ENCODE results near the gene OTOS.

OTOS gene

DNA sequence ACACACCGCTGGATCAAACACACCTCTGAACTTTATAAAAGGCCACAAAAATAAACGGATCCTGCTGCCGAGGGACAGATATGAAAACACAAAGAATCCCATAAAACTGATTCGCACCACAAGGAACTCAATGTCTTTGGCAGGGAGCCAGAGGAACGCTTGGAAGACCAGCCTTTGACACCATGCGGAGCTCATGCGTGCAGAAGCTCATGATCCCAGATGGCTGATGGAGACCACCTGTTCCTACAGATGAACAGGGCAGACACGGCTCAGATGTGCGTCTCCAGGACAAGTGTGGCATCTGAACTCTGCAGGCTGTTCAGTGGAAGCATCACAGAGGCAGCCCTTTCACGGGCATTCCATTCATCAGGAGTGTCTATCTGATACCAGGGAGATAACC, 29.2 kb downstream of the OTOS start:
- no peak for FAIRE-seq

DNA sequence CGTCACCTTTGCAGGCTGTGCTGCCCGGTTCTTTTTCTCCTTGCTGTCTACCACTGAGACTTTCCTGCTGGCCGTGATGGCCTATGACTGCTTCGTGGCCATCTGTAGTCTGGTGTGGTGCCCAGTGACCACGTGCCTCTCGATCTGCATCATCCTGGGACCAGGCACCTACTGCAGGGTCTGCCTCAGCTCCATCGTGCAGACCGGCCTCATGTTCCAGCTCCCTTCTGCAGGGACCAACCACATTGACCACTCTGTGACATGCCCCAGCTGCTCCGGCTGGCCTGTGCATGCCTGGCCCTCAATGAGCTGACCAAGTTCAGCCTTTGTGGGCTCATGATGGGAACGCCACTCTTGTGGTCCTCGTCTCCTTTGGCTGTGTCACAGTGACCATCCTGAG, 31.1 kb downstream of the OTOS start:
- FAIRE-seq, result no peak

DNA sequence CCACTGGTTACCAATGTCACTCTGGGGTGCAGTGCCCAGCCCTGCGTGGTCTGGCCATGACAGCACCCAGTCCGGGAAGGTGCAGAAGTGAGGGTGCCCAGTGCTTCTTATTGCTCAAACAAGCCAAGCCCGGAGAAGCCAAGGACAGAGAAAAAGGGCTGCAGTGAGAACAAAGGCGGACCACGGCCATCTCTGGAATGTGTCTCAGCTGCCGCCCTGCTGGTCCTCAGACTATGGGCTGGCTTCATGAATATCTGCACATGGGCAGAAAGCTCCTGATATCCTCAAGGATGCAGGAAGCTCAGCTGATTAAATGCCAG, 33.0 kb downstream of the OTOS start:
- no peak for FAIRE-seq

GRCh38 chr2:240106765-240107476, 33.5 kb downstream of the OTOS start:
- FAIRE-seq, result no peak

DNA sequence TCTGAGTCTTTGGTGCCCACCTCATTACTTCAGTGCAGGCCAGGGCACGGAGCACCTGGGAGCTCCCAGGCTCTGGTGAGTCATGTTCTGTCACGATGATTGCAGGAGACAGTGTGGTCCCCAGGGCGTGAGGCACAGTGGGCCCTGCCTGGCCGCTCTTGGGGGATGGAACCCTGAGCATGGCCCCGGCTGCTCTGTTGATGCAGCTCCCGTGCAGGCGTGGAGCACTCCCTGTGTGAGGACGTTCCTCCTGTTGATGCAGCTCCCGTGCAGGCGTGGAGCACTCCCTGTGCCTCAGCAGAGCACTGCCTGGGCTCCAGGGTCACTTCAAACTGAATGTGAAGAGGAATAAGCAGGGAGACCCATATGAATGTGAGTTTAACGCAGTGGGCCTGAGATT, 34.5 kb downstream of the OTOS start:
- no peak for FAIRE-seq

GRCh38 chr2:240103136-240103535, 37.3 kb downstream of the OTOS start:
- FAIRE-seq, result no peak

DNA sequence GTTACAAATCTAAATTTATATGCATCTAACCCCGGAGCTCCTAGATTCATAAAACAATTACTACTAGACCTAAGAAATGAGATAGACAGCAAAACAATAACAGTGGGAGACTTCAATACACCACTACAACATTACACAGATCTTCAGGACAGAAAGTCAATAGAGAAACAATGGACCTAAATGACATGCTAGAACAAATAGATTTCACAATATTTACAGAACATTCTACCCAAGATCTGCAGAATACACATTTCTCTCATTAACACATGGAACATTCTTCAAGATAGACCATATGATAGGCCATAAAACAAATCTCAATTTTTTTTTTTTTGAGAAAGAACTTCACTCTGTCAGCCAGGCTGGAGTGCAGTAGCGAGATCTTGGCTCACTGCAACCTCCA, 42.1 kb downstream of the OTOS start:
- no peak for FAIRE-seq

GRCh38 chr2:240095556-240096523, 44.6 kb downstream of the OTOS start:
- FAIRE-seq, result no peak

- no peak for FAIRE-seq
These were observed 51.2 kb downstream of the OTOS start for GRCh38 chr2:240089306-240089705.

Measured in G401.6 (cell line).